Activated CD4-positive, alpha-beta T cell treated with anti-CD3 and anti-CD28 coated beads, Interleukin-2, amount 10 ng/mL, durations not matched to agents 7 days and 5 days (primary cell): ENCODE measurements around the gene ARHGAP33. TPM values are rescaled to one million over a fixed set of nuclear protein-coding genes. Genes with fewer than 3 reads are reported as not detected.
"Not testable (repeated sequence)": the region's sequence is repeated elsewhere in the genome, so short reads cannot be mapped to it uniquely, and the experiment has no call there.

Experiments used
- CTCF ChIA-PET: fragments of 350-600 bp; sonication (Branson Sonifier 250); formaldehyde crosslinking; loops from one replicate; lab custom pipeline; 2021; ENCODE audit warnings: antibody characterized with exemption; lab: Charles Lee
- POLR2A ChIA-PET: fragments of 350-600 bp; sonication (Branson Sonifier 250); formaldehyde crosslinking; loops from one replicate; lab custom pipeline; 2021; ENCODE audit warnings: antibody characterized with exemption; lab: Charles Lee
- DNase-seq: peaks from one replicate; pipeline ENCODE4 v3.0.0-alpha.2; 2020
- H3K27ac Mint-ChIP-seq: one replicate; pipeline ENCODE4 v1.8.0; 2021; ENCODE audit warnings: mild to moderate bottlenecking, moderate library complexity, mixed read lengths
- H3K27me3 Mint-ChIP-seq: one replicate; pipeline ENCODE4 v1.8.0; 2021; ENCODE audit warnings: mixed read lengths
- H3K36me3 Mint-ChIP-seq: one replicate; pipeline ENCODE4 v1.8.0; 2021; ENCODE audit warnings: low read depth, mixed read lengths
- H3K4me1 Mint-ChIP-seq: one replicate; pipeline ENCODE4 v1.8.0; 2021; ENCODE audit warnings: mixed read lengths
- H3K4me3 Mint-ChIP-seq: one replicate; pipeline ENCODE4 v1.8.0; 2021; ENCODE audit warnings: mild to moderate bottlenecking, moderate library complexity, mixed read lengths
- H3K9me3 Mint-ChIP-seq: one replicate; pipeline ENCODE4 v1.8.0; 2021; ENCODE audit warnings: mixed read lengths
- total RNA-seq, 2 experiments: library from RNA; stranded (reverse); gene quantifications; one replicate each; pipeline ENCODE4 v1.2.3, GENCODE V29; 2021

ARHGAP33 gene
- total RNA-seq, 2 experiments from 2014 or later = 91.3 to 101 TPM

- POLR2A ChIA-PET = no interaction called here
- no peaks in the 10 kb centered on the region for H3K9me3 Mint-ChIP-seq
- CTCF ChIA-PET = interaction anchor here (1.1 kb wide), 1 partner anchor 9 kb away, joined by 4 read pairs; no protein-coding TSS in a partner anchor
- peaks cover 4% of the 10 kb centered on the region for H3K27me3 Mint-ChIP-seq
- H3K4me1 Mint-ChIP-seq = no peaks in the 10 kb centered on the region
- no peak overlapping the region for H3K27ac Mint-ChIP-seq
- no peaks in the 10 kb centered on the region for H3K36me3 Mint-ChIP-seq
- no peak overlapping the region for H3K4me3 Mint-ChIP-seq
- DNase-seq = peak; percentile 77
Observed at GRCh38 chr19:35828692-35829301, 53.4 kb downstream of the ARHGAP33 start.

GRCh38 chr19:35830986-35831385, 55.6 kb downstream of the ARHGAP33 start:
- no peak overlapping the region for H3K27ac Mint-ChIP-seq

GRCh38 chr19:35832054-35832453, 56.7 kb downstream of the ARHGAP33 start:
- Mint-ChIP-seq H3K36me3 (no peaks in the 10 kb centered on the region), H3K4me1 (no peaks in the 10 kb centered on the region), H3K4me3 (no peak overlapping the region), H3K9me3 (no peaks in the 10 kb centered on the region), H3K27ac (no peak overlapping the region), H3K27me3 (peaks cover 3% of the 10 kb centered on the region)
- CTCF ChIA-PET = no interaction called here
- POLR2A ChIA-PET = no interaction called here
- no peak for DNase-seq

More at GRCh38 chr19:35830986-35831385, 55.6 kb downstream of the ARHGAP33 start:
- ChIA-PET CTCF (interaction anchor here (0.9 kb wide), 1 partner anchor 11 kb away, joined by 3 read pairs; no protein-coding TSS in a partner anchor), POLR2A (no interaction called here)
- no peak for DNase-seq
- Mint-ChIP-seq H3K4me1 (no peaks in the 10 kb centered on the region), H3K4me3 (no peak overlapping the region), H3K9me3 (no peaks in the 10 kb centered on the region), H3K27me3 (peaks cover 2% of the 10 kb centered on the region), H3K36me3 (no peaks in the 10 kb centered on the region)

GRCh38 chr19:35833972-35834371, 58.6 kb downstream of the ARHGAP33 start:
- peaks cover 3% of the 10 kb centered on the region for H3K27me3 Mint-ChIP-seq
- CTCF ChIA-PET = interaction anchor here (0.6 kb wide), 1 partner anchor 402 kb away, joined by 3 read pairs; no protein-coding TSS in a partner anchor
- peaks cover 2% of the 10 kb centered on the region for H3K9me3 Mint-ChIP-seq
- no peak overlapping the region for H3K4me3 Mint-ChIP-seq
- H3K36me3 Mint-ChIP-seq = no peaks in the 10 kb centered on the region
- no peak overlapping the region for H3K27ac Mint-ChIP-seq
- no peak for DNase-seq
- POLR2A ChIA-PET = no interaction called here
- no peaks in the 10 kb centered on the region for H3K4me1 Mint-ChIP-seq

GRCh38 chr19:35836096-35836495, 60.7 kb downstream of the ARHGAP33 start:
- CTCF ChIA-PET = interaction anchor here (0.9 kb wide), 1 partner anchor 179 kb away, joined by 3 read pairs; no protein-coding TSS in a partner anchor
- H3K27ac Mint-ChIP-seq, H3K4me3 Mint-ChIP-seq, DNase-seq, H3K4me1 Mint-ChIP-seq, H3K36me3 Mint-ChIP-seq, POLR2A ChIA-PET, H3K9me3 Mint-ChIP-seq, H3K27me3 Mint-ChIP-seq: not testable (repeated sequence)

Other genes starting within 250 kb of the ARHGAP33 start
- not detected for gene SBSN, start 247.3 kb upstream of the ARHGAP33 start, total RNA-seq
- not detected for gene GAPDHS, start 242.1 kb upstream of the ARHGAP33 start, total RNA-seq
- gene TMEM147, start 229.9 kb upstream of the ARHGAP33 start, total RNA-seq = 10 to 100 TPM; 42.5 to 43.8 TPM
- not detected for gene ATP4A, start 211.9 kb upstream of the ARHGAP33 start, total RNA-seq
- gene PMIS2, start 189.4 kb upstream of the ARHGAP33 start, total RNA-seq = not detected
- gene HAUS5, start 162.8 kb upstream of the ARHGAP33 start, total RNA-seq = 10 to 100 TPM; 52.2 to 57.9 TPM
- 100 to 1,000 TPM; 100 to 112 TPM for gene RBM42, start 146.5 kb upstream of the ARHGAP33 start, total RNA-seq
- gene ETV2, start 133.8 kb upstream of the ARHGAP33 start, total RNA-seq = 1 to 10 TPM in 1 of 2 experiments, under 1 TPM in 1; 0.84 to 1.9 TPM
- gene COX6B1, start 127.2 kb upstream of the ARHGAP33 start, total RNA-seq = 100 to 1,000 TPM; 429 to 474 TPM
- gene UPK1A, start 109.0 kb upstream of the ARHGAP33 start, total RNA-seq = under 1 TPM; 0.37 TPM
- gene ZBTB32, start 71.0 kb upstream of the ARHGAP33 start, total RNA-seq = 10 to 100 TPM; 15.4 to 17.3 TPM
- gene KMT2B, start 57.6 kb upstream of the ARHGAP33 start, total RNA-seq = 10 to 100 TPM; 65.1 to 67.2 TPM
- gene IGFLR1, start 33.1 kb upstream of the ARHGAP33 start, total RNA-seq = 10 to 100 TPM; 53.7 to 54.6 TPM
- gene U2AF1L4, start 30.1 kb upstream of the ARHGAP33 start, total RNA-seq = 10 to 100 TPM; 35.0 to 38.1 TPM
- gene PSENEN, start 29.9 kb upstream of the ARHGAP33 start, total RNA-seq = 10 to 100 TPM; 41.7 to 46.3 TPM
- 10 to 100 TPM; 13.7 to 15.9 TPM for gene LIN37, start 27.0 kb upstream of the ARHGAP33 start, total RNA-seq
- under 1 TPM; 0.29 to 0.69 TPM for gene HSPB6, start 18.5 kb upstream of the ARHGAP33 start, total RNA-seq
- 10 to 100 TPM; 53.7 to 59.1 TPM for gene PROSER3, start 17.4 kb upstream of the ARHGAP33 start, total RNA-seq
- gene PRODH2, start 37.3 kb downstream of the ARHGAP33 start, total RNA-seq = not detected
- gene NPHS1, start 76.9 kb downstream of the ARHGAP33 start, total RNA-seq = not detected
- gene KIRREL2, start 81.3 kb downstream of the ARHGAP33 start, total RNA-seq = under 1 TPM; 0.19 to 0.25 TPM
- gene APLP1, start 93.0 kb downstream of the ARHGAP33 start, total RNA-seq = under 1 TPM; 0.42 to 0.79 TPM
- gene NFKBID, start 125.0 kb downstream of the ARHGAP33 start, total RNA-seq = 10 to 100 TPM; 36.9 to 47.5 TPM
- gene HCST, start 127.0 kb downstream of the ARHGAP33 start, total RNA-seq = 100 to 1,000 TPM; 117 to 137 TPM
- not detected for gene TYROBP, start 132.7 kb downstream of the ARHGAP33 start, total RNA-seq
- 10 to 100 TPM; 12.3 to 13.5 TPM for gene LRFN3, start 160.8 kb downstream of the ARHGAP33 start, total RNA-seq
- gene SDHAF1, start 219.6 kb downstream of the ARHGAP33 start, total RNA-seq = 10 to 100 TPM; 15.6 to 16.8 TPM
- gene SYNE4, start 233.2 kb downstream of the ARHGAP33 start, total RNA-seq = 1 to 10 TPM; 1.8 to 2.4 TPM
- 10 to 100 TPM; 38.2 to 43.0 TPM for gene ALKBH6, start 238.6 kb downstream of the ARHGAP33 start, total RNA-seq